WTC11 (cell line): ENCODE results near the gene CTIF. TPM values are rescaled to one million over a fixed set of nuclear protein-coding genes. Genes with fewer than 3 reads are reported as not detected.

Source experiments
- ATAC-seq: fragments of 200-7000 bp; cut with Tn5 transposase; 2 replicates; pipeline ENCODE4 v1.10.0; 2021; ENCODE audit warnings: mild to moderate bottlenecking, moderate library complexity
- CTCF ChIA-PET: fragments of 300-600 bp; sonication (Branson Sonifier 250); formaldehyde crosslinking; loops from one replicate; lab custom pipeline; 2021; ENCODE audit warnings: antibody characterized with exemption; lab: Charles Lee
- POLR2A ChIA-PET: fragments of 350-600 bp; sonication (Branson Sonifier 250); formaldehyde crosslinking; loops from one replicate; lab custom pipeline; 2021; ENCODE audit warnings: antibody characterized with exemption; lab: Charles Lee
- DNase-seq: peaks from one replicate; pipeline ENCODE4 v3.0.0; 2021; ENCODE audit warnings: low spot score
- H3K27ac Mint-ChIP-seq: 2 replicates; pipeline ENCODE4 v1.8.0; 2021; ENCODE audit warnings: mixed read lengths
- H3K27me3 Mint-ChIP-seq: 2 replicates; pipeline ENCODE4 v1.8.0; 2021; ENCODE audit warnings: low read depth, mild to moderate bottlenecking, moderate library complexity, mixed read lengths
- H3K36me3 Mint-ChIP-seq: 2 replicates; pipeline ENCODE4 v1.8.0; 2021; ENCODE audit warnings: mixed read lengths
- H3K4me1 Mint-ChIP-seq: 2 replicates; pipeline ENCODE4 v1.8.0; 2022; ENCODE audit warnings: mixed read lengths
- H3K4me3 Mint-ChIP-seq: 2 replicates; pipeline ENCODE4 v1.8.0; 2021; ENCODE audit warnings: mild to moderate bottlenecking, moderate library complexity, mixed read lengths
- H3K9me3 Mint-ChIP-seq: 2 replicates; pipeline ENCODE4 v1.8.0; 2021; ENCODE audit warnings: mixed read lengths
- CDX4 ChIP-seq: fragments of 250-450 bp; sonication (Bioruptor Pico); IDR thresholded peaks from 2 replicates; pipeline ENCODE4 v1.9.0; 2021; ENCODE audit warnings: moderate library complexity, mild to moderate bottlenecking, inconsistent platforms, borderline replicate concordance
- GABPB1 ChIP-seq: sonication (generic); formaldehyde crosslinking; IDR thresholded peaks from 2 replicates; pipeline ENCODE4 v1.8.1; 2023; ENCODE audit warnings: mild to moderate bottlenecking, missing genetic modification reagents
- IRF1 ChIP-seq: sonication (generic); formaldehyde crosslinking; IDR thresholded peaks from 2 replicates; pipeline ENCODE4 v1.8.0; 2023; ENCODE audit warnings: missing genetic modification reagents
- JAZF1 ChIP-seq: fragments of 250-450 bp; sonication (Bioruptor Pico); IDR thresholded peaks from 2 replicates; pipeline ENCODE4 v1.9.0; 2021; ENCODE audit warnings: moderate library complexity, mild to moderate bottlenecking, inconsistent platforms
- JUN ChIP-seq: sonication (generic); formaldehyde crosslinking; IDR thresholded peaks from 2 replicates; pipeline ENCODE4 v1.8.0; 2023; ENCODE audit warnings: mild to moderate bottlenecking, missing genetic modification reagents
- KAT7 ChIP-seq: sonication (generic); formaldehyde crosslinking; IDR thresholded peaks from 2 replicates; pipeline ENCODE4 v1.8.1; 2023; ENCODE audit warnings: missing genetic modification reagents, mild to moderate bottlenecking, borderline replicate concordance
- MLX ChIP-seq: sonication (generic); formaldehyde crosslinking; IDR thresholded peaks from 2 replicates; pipeline ENCODE4 v1.8.1; 2023; ENCODE audit warnings: mild to moderate bottlenecking, missing genetic modification reagents, moderate library complexity
- NFYB ChIP-seq: sonication (generic); formaldehyde crosslinking; conservative IDR thresholded peaks from 2 replicates; pipeline ENCODE4 v1.8.0; 2022; ENCODE audit warnings: low read depth, missing genetic modification reagents
- TCF7 ChIP-seq: sonication (generic); formaldehyde crosslinking; IDR thresholded peaks from 2 replicates; pipeline ENCODE4 v1.8.0; 2022; ENCODE audit warnings: mild to moderate bottlenecking, low read depth, missing genetic modification reagents, moderate library complexity
- TEAD1 ChIP-seq: sonication (generic); formaldehyde crosslinking; IDR thresholded peaks from 2 replicates; pipeline ENCODE4 v1.8.0; 2022; ENCODE audit warnings: mild to moderate bottlenecking, missing genetic modification reagents
- ZNF317 ChIP-seq: sonication (generic); formaldehyde crosslinking; IDR thresholded peaks from 2 replicates; pipeline ENCODE4 v1.8.1; 2023; ENCODE audit warnings: low read depth, mild to moderate bottlenecking, moderate library complexity, missing genetic modification reagents, borderline replicate concordance
- ZNF423 ChIP-seq: fragments of 250-450 bp; sonication (Bioruptor Pico); IDR thresholded peaks from 2 replicates; pipeline ENCODE4 v2.1.2; 2022; ENCODE audit warnings: mild to moderate bottlenecking, moderate library complexity
- ZNF671 ChIP-seq: fragments of 250-450 bp; sonication (Bioruptor Pico); IDR thresholded peaks from 2 replicates; pipeline ENCODE4 v1.8.0; 2021; ENCODE audit warnings: mild to moderate bottlenecking
- total RNA-seq: library from RNA; stranded (reverse); gene quantifications from 3 replicates; pipeline ENCODE4 v1.2.3, GENCODE V29; 2021
- TF ChIP-seq, protein P1 (sequence below): sonication (generic); formaldehyde crosslinking; IDR thresholded peaks from 2 replicates; pipeline ENCODE4 v1.8.1; 2023; ENCODE audit warnings: mild to moderate bottlenecking, missing genetic modification reagents
- TF ChIP-seq, protein P2 (sequence below): fragments of 250-450 bp; sonication (Bioruptor Pico); IDR thresholded peaks from 2 replicates; pipeline ENCODE4 v1.9.0; 2021; ENCODE audit warnings: mild to moderate bottlenecking
- TF ChIP-seq, protein P3 (sequence below): sonication (generic); formaldehyde crosslinking; IDR thresholded peaks from 2 replicates; pipeline ENCODE4 v1.8.1; 2023; ENCODE audit warnings: mild to moderate bottlenecking, missing genetic modification reagents, moderate library complexity
- TF ChIP-seq, protein P4 (sequence below): fragments of 250-450 bp; sonication (Bioruptor Pico); IDR thresholded peaks from 2 replicates; pipeline ENCODE4 v1.9.0; 2021; ENCODE audit warnings: mild to moderate bottlenecking, borderline replicate concordance
- TF ChIP-seq, protein P5 (sequence below): sonication (generic); formaldehyde crosslinking; IDR thresholded peaks from 2 replicates; pipeline ENCODE4 v1.8.1; 2023; ENCODE audit warnings: mild to moderate bottlenecking, missing genetic modification reagents
- TF ChIP-seq, protein P6 (sequence below): sonication (generic); formaldehyde crosslinking; IDR thresholded peaks from 2 replicates; pipeline ENCODE4 v1.8.1; 2022; ENCODE audit warnings: mild to moderate bottlenecking, moderate library complexity, missing genetic modification reagents

The CTIF gene
- total RNA-seq, 1 experiment from 2014 or later: 28.5 TPM

GRCh38 chr18:48885266-48885923 lies 346.6 kb downstream of the CTIF start:
- Mint-ChIP-seq H3K27ac (no peak overlapping the region), H3K36me3 (peaks cover 2% of the 10 kb centered on the region; the same call in 1 of the 2 replicates), H3K4me3 (no peak overlapping the region), H3K4me1 (peaks cover 22% of the 10 kb centered on the region), H3K27me3 (peaks cover 4% of the 10 kb centered on the region; the same call in 1 of the 2 replicates), H3K9me3 (peaks cover 9% of the 10 kb centered on the region)
- no peak for TF ChIP-seq ZNF671 (CRISPR knock-in tag)
- TF ChIP-seq KAT7 (CRISPR knock-in tag): no peak
- no peak for TF ChIP-seq JAZF1 (CRISPR knock-in tag)
- TF ChIP-seq, protein P1, sequence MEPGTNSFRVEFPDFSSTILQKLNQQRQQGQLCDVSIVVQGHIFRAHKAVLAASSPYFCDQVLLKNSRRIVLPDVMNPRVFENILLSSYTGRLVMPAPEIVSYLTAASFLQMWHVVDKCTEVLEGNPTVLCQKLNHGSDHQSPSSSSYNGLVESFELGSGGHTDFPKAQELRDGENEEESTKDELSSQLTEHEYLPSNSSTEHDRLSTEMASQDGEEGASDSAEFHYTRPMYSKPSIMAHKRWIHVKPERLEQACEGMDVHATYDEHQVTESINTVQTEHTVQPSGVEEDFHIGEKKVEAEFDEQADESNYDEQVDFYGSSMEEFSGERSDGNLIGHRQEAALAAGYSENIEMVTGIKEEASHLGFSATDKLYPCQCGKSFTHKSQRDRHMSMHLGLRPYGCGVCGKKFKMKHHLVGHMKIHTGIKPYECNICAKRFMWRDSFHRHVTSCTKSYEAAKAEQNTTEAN: no peak
- TF ChIP-seq, protein P2, sequence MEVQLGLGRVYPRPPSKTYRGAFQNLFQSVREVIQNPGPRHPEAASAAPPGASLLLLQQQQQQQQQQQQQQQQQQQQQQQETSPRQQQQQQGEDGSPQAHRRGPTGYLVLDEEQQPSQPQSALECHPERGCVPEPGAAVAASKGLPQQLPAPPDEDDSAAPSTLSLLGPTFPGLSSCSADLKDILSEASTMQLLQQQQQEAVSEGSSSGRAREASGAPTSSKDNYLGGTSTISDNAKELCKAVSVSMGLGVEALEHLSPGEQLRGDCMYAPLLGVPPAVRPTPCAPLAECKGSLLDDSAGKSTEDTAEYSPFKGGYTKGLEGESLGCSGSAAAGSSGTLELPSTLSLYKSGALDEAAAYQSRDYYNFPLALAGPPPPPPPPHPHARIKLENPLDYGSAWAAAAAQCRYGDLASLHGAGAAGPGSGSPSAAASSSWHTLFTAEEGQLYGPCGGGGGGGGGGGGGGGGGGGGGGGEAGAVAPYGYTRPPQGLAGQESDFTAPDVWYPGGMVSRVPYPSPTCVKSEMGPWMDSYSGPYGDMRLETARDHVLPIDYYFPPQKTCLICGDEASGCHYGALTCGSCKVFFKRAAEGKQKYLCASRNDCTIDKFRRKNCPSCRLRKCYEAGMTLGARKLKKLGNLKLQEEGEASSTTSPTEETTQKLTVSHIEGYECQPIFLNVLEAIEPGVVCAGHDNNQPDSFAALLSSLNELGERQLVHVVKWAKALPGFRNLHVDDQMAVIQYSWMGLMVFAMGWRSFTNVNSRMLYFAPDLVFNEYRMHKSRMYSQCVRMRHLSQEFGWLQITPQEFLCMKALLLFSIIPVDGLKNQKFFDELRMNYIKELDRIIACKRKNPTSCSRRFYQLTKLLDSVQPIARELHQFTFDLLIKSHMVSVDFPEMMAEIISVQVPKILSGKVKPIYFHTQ (CRISPR knock-in tag): no peak
- TF ChIP-seq GABPB1 (CRISPR knock-in tag): no peak
- TF ChIP-seq, protein P3, sequence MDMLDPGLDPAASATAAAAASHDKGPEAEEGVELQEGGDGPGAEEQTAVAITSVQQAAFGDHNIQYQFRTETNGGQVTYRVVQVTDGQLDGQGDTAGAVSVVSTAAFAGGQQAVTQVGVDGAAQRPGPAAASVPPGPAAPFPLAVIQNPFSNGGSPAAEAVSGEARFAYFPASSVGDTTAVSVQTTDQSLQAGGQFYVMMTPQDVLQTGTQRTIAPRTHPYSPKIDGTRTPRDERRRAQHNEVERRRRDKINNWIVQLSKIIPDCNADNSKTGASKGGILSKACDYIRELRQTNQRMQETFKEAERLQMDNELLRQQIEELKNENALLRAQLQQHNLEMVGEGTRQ: no peak
- no peak for TF ChIP-seq IRF1 (CRISPR knock-in tag)
- TF ChIP-seq JUN (CRISPR knock-in tag): no peak
- TF ChIP-seq, protein P4, sequence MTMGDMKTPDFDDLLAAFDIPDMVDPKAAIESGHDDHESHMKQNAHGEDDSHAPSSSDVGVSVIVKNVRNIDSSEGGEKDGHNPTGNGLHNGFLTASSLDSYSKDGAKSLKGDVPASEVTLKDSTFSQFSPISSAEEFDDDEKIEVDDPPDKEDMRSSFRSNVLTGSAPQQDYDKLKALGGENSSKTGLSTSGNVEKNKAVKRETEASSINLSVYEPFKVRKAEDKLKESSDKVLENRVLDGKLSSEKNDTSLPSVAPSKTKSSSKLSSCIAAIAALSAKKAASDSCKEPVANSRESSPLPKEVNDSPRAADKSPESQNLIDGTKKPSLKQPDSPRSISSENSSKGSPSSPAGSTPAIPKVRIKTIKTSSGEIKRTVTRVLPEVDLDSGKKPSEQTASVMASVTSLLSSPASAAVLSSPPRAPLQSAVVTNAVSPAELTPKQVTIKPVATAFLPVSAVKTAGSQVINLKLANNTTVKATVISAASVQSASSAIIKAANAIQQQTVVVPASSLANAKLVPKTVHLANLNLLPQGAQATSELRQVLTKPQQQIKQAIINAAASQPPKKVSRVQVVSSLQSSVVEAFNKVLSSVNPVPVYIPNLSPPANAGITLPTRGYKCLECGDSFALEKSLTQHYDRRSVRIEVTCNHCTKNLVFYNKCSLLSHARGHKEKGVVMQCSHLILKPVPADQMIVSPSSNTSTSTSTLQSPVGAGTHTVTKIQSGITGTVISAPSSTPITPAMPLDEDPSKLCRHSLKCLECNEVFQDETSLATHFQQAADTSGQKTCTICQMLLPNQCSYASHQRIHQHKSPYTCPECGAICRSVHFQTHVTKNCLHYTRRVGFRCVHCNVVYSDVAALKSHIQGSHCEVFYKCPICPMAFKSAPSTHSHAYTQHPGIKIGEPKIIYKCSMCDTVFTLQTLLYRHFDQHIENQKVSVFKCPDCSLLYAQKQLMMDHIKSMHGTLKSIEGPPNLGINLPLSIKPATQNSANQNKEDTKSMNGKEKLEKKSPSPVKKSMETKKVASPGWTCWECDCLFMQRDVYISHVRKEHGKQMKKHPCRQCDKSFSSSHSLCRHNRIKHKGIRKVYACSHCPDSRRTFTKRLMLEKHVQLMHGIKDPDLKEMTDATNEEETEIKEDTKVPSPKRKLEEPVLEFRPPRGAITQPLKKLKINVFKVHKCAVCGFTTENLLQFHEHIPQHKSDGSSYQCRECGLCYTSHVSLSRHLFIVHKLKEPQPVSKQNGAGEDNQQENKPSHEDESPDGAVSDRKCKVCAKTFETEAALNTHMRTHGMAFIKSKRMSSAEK: no peak
- TF ChIP-seq, protein P5, sequence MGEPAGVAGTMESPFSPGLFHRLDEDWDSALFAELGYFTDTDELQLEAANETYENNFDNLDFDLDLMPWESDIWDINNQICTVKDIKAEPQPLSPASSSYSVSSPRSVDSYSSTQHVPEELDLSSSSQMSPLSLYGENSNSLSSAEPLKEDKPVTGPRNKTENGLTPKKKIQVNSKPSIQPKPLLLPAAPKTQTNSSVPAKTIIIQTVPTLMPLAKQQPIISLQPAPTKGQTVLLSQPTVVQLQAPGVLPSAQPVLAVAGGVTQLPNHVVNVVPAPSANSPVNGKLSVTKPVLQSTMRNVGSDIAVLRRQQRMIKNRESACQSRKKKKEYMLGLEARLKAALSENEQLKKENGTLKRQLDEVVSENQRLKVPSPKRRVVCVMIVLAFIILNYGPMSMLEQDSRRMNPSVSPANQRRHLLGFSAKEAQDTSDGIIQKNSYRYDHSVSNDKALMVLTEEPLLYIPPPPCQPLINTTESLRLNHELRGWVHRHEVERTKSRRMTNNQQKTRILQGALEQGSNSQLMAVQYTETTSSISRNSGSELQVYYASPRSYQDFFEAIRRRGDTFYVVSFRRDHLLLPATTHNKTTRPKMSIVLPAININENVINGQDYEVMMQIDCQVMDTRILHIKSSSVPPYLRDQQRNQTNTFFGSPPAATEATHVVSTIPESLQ (CRISPR knock-in tag): no peak
- TF ChIP-seq, protein P6, sequence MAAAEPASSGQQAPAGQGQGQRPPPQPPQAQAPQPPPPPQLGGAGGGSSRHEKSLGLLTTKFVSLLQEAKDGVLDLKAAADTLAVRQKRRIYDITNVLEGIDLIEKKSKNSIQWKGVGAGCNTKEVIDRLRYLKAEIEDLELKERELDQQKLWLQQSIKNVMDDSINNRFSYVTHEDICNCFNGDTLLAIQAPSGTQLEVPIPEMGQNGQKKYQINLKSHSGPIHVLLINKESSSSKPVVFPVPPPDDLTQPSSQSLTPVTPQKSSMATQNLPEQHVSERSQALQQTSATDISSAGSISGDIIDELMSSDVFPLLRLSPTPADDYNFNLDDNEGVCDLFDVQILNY (CRISPR knock-in tag): no peak
- TF ChIP-seq TCF7 (CRISPR knock-in tag): no peak
- TF ChIP-seq MLX (CRISPR knock-in tag): no peak
- TF ChIP-seq TEAD1: no peak
- no peak for TF ChIP-seq CDX4 (CRISPR knock-in tag)
- TF ChIP-seq ZNF317 (CRISPR knock-in tag): no peak
- TF ChIP-seq NFYB (CRISPR knock-in tag): no peak
- no peak for TF ChIP-seq ZNF423 (CRISPR knock-in tag)
- DNase-seq (no peak), ATAC-seq (no peak)
- CTCF ChIA-PET: no interaction called here
- POLR2A ChIA-PET: no interaction called here
